Measurements from ENCODE around the gene MYOM3.

Gene MYOM3

DNA sequence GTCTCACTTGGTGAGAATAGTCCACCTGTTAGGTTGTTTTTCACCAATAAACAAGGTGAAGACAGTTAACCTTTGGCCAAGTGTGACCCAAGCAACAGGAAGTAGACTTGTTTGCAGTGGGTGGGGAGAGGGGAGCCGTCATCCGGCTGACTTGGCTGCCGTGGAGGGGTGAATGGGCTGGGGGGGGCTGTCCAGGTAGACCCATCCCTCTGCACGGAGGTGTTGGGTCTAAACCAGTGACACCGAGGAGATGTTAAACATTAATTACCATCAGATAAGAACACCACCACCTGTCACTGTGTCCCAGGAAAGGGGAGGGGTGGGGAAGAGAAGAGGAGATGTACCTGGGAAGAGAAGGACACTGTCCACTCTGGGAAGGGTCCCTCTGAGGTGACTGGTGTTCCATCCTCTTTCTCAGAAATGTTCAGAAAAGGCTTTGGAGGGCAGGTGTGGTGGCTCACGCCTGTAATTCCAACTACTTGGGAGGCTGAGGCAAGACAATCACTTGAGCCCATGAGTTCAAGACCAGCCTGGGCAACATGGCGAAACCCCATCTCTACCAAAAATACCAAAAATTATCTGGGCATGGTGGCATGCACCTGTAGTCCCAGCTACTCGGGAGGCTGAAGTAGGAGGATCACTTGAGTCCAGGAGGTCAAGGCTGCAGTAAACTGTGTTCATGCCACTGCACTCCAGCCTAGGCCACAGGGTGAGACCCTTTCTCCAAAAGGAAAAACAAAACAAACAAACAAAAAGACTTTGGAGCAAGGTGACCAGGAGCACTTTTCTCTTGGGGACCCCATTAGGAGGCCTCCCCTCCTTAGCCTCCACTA is 6.7 kb upstream of the MYOM3 start:
- H3K4me2 ChIP-seq (ENCODE audit: low read length, poor library complexity, severe bottlenecking): no peak overlapping the region
- H3K9me3 ChIP-seq (ENCODE audit: control insufficient read depth, low read length): no peaks in the 10 kb centered on the region
- no peak overlapping the region for H4K8ac ChIP-seq (ENCODE audit: low read length)
- H3K23ac ChIP-seq (ENCODE audit: low read length in 2 of 2): no peak overlapping the region
- no peak overlapping the region for H3K14ac ChIP-seq (ENCODE audit: low read length in 2 of 2)
- 96% methylated on average over 7 of the region's 8 CpGs for WGBS
- H3K79me1 ChIP-seq (replicated peaks; ENCODE audit: low read length, poor library complexity, severe bottlenecking): no peaks in the 10 kb centered on the region
- H3K36me3 ChIP-seq (ENCODE audit: control insufficient read depth in 1 of 2, insufficient read depth in 2 of 2, low read depth in 1 of 2, low read length in 2 of 2): no peaks in the 10 kb centered on the region
- no peak overlapping the region for H4K91ac ChIP-seq (ENCODE audit: low read length)
- H3K18ac ChIP-seq (ENCODE audit: low read depth in 1 of 2, low read length in 2 of 2): no peak overlapping the region
- H2BK15ac ChIP-seq (ENCODE audit: low read depth, poor library complexity, severe bottlenecking): no peak overlapping the region
- H3K4ac ChIP-seq (ENCODE audit: low read depth in 1 of 2, low read length in 2 of 2): no peak overlapping the region
- H2BK12ac ChIP-seq (ENCODE audit: low read length in 2 of 2): no peak overlapping the region
- H3K4me1 ChIP-seq (ENCODE audit: control insufficient read depth, insufficient read depth, low read depth, low read length): peaks cover 14% of the 10 kb centered on the region
- no peak overlapping the region for H2AK5ac ChIP-seq (ENCODE audit: low read length, severe bottlenecking)
- no peak for DNase-seq
- H3K9ac ChIP-seq (ENCODE audit: low read length): no peak overlapping the region
- peaks cover 26 to 49% of the 10 kb centered on the region in 2 experiments for H3K27me3 ChIP-seq (ENCODE audit: control insufficient read depth in 1 of 2, insufficient read depth in 1 of 2, low read length in 2 of 2)
- H3K4me3 ChIP-seq (ENCODE audit: insufficient read depth in 1 of 2, low read depth in 1 of 2, low read length in 2 of 2): no peak overlapping the region
- no peak overlapping the region for H2AFZ ChIP-seq (ENCODE audit: low read depth, low read length)
- no peak overlapping the region for H3K27ac ChIP-seq (ENCODE audit: low read length, poor library complexity, severe bottlenecking)
- H2BK5ac ChIP-seq (ENCODE audit: low read depth, low read length, poor library complexity, severe bottlenecking): no peak overlapping the region
- no peak overlapping the region for H2BK120ac ChIP-seq (ENCODE audit: low read depth, low read length)

GRCh38 chr1:24117722-24118409 is 5.9 kb upstream of the MYOM3 start:
- Histone ChIP-seq H2BK5ac (ENCODE audit: low read depth, low read length, poor library complexity, severe bottlenecking) (no peak overlapping the region), H2BK15ac (ENCODE audit: low read depth, poor library complexity, severe bottlenecking) (no peak overlapping the region), H3K4me3 (ENCODE audit: insufficient read depth in 1 of 2, low read depth in 1 of 2, low read length in 2 of 2) (no peak overlapping the region), H3K23ac (ENCODE audit: low read length in 2 of 2) (no peak overlapping the region), H2AFZ (ENCODE audit: low read depth, low read length) (no peak overlapping the region), H3K27ac (ENCODE audit: low read length, poor library complexity, severe bottlenecking) (no peak overlapping the region), H3K79me1 (replicated peaks; ENCODE audit: low read length, poor library complexity, severe bottlenecking) (no peaks in the 10 kb centered on the region), H3K9me3 (ENCODE audit: control insufficient read depth, low read length) (no peaks in the 10 kb centered on the region), H2BK12ac (ENCODE audit: low read length in 2 of 2) (no peak overlapping the region), H2BK120ac (ENCODE audit: low read depth, low read length) (no peak overlapping the region), H4K91ac (ENCODE audit: low read length) (no peak overlapping the region), H3K18ac (ENCODE audit: low read depth in 1 of 2, low read length in 2 of 2) (no peak overlapping the region), H3K27me3 (ENCODE audit: control insufficient read depth in 1 of 2, insufficient read depth in 1 of 2, low read length in 2 of 2) (peaks cover 30 to 51% of the 10 kb centered on the region in 2 experiments), H3K9ac (ENCODE audit: low read length) (no peak overlapping the region), H2AK5ac (ENCODE audit: low read length, severe bottlenecking) (no peak overlapping the region), H3K4ac (ENCODE audit: low read depth in 1 of 2, low read length in 2 of 2) (no peak overlapping the region), H3K4me1 (ENCODE audit: control insufficient read depth, insufficient read depth, low read depth, low read length) (peaks cover 14% of the 10 kb centered on the region), H3K4me2 (ENCODE audit: low read length, poor library complexity, severe bottlenecking) (no peak overlapping the region), H4K8ac (ENCODE audit: low read length) (no peak overlapping the region), H3K36me3 (ENCODE audit: control insufficient read depth in 1 of 2, insufficient read depth in 2 of 2, low read depth in 1 of 2, low read length in 2 of 2) (no peaks in the 10 kb centered on the region), H3K14ac (ENCODE audit: low read length in 2 of 2) (no peak overlapping the region)
- DNase-seq: no peak
- WGBS: 87% methylated on average over 13 of the region's 14 CpGs

DNA sequence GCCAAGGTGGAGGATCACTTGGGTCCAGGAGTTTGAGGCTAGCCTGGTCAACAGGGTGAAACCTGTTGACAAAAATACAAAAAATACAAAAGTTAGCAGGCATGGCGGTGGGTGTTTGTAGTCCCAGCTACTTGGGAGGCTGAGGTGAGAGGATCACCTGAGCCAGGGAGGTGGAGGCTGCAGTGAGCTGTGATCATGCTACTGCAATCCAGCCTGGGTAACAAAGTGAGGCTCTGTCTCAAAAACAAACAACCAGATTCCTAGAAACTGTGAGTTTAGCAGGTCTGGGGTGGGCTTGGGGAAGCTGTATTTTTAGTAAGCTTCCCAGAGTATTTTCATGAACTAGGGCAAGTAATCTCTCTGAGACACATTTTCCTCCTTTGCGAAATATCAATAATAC is 5.2 kb upstream of the MYOM3 start:
- Histone ChIP-seq H3K27ac (ENCODE audit: low read length, poor library complexity, severe bottlenecking) (no peak overlapping the region), H3K4me3 (ENCODE audit: insufficient read depth in 1 of 2, low read depth in 1 of 2, low read length in 2 of 2) (no peak overlapping the region), H2BK12ac (ENCODE audit: low read length in 2 of 2) (no peak overlapping the region), H2AFZ (ENCODE audit: low read depth, low read length) (no peak overlapping the region), H3K23ac (ENCODE audit: low read length in 2 of 2) (no peak overlapping the region), H2BK5ac (ENCODE audit: low read depth, low read length, poor library complexity, severe bottlenecking) (no peak overlapping the region), H3K14ac (ENCODE audit: low read length in 2 of 2) (no peak overlapping the region), H3K4me1 (ENCODE audit: control insufficient read depth, insufficient read depth, low read depth, low read length) (peaks cover 18% of the 10 kb centered on the region), H4K91ac (ENCODE audit: low read length) (no peak overlapping the region), H3K4me2 (ENCODE audit: low read length, poor library complexity, severe bottlenecking) (no peak overlapping the region), H3K4ac (ENCODE audit: low read depth in 1 of 2, low read length in 2 of 2) (no peak overlapping the region), H2BK120ac (ENCODE audit: low read depth, low read length) (no peak overlapping the region), H3K9ac (ENCODE audit: low read length) (no peak overlapping the region), H3K27me3 (ENCODE audit: control insufficient read depth in 1 of 2, insufficient read depth in 1 of 2, low read length in 2 of 2) (peaks cover 32 to 51% of the 10 kb centered on the region in 2 experiments), H4K8ac (ENCODE audit: low read length) (no peak overlapping the region), H2BK15ac (ENCODE audit: low read depth, poor library complexity, severe bottlenecking) (no peak overlapping the region), H3K79me1 (replicated peaks; ENCODE audit: low read length, poor library complexity, severe bottlenecking) (no peaks in the 10 kb centered on the region), H2AK5ac (ENCODE audit: low read length, severe bottlenecking) (no peak overlapping the region), H3K36me3 (ENCODE audit: control insufficient read depth in 1 of 2, insufficient read depth in 2 of 2, low read depth in 1 of 2, low read length in 2 of 2) (no peaks in the 10 kb centered on the region), H3K18ac (ENCODE audit: low read depth in 1 of 2, low read length in 2 of 2) (no peak overlapping the region), H3K9me3 (ENCODE audit: control insufficient read depth, low read length) (no peaks in the 10 kb centered on the region)
- 92% methylated on average over 2 of the region's 2 CpGs for WGBS
- no peak for DNase-seq

- Histone ChIP-seq H2BK15ac (ENCODE audit: low read depth, poor library complexity, severe bottlenecking) (no peak overlapping the region), H3K23ac (ENCODE audit: low read length in 2 of 2) (no peak overlapping the region), H3K9ac (ENCODE audit: low read length) (no peak overlapping the region), H2AK5ac (ENCODE audit: low read length, severe bottlenecking) (no peak overlapping the region), H2AFZ (ENCODE audit: low read depth, low read length) (no peak overlapping the region), H3K4me3 (ENCODE audit: insufficient read depth in 1 of 2, low read depth in 1 of 2, low read length in 2 of 2) (no peak overlapping the region), H2BK5ac (ENCODE audit: low read depth, low read length, poor library complexity, severe bottlenecking) (no peak overlapping the region), H4K8ac (ENCODE audit: low read length) (no peak overlapping the region), H3K4me2 (ENCODE audit: low read length, poor library complexity, severe bottlenecking) (no peak overlapping the region), H3K79me1 (replicated peaks; ENCODE audit: low read length, poor library complexity, severe bottlenecking) (no peaks in the 10 kb centered on the region), H4K91ac (ENCODE audit: low read length) (no peak overlapping the region), H3K27ac (ENCODE audit: low read length, poor library complexity, severe bottlenecking) (no peak overlapping the region), H2BK120ac (ENCODE audit: low read depth, low read length) (no peak overlapping the region), H3K18ac (ENCODE audit: low read depth in 1 of 2, low read length in 2 of 2) (no peak overlapping the region), H3K36me3 (ENCODE audit: control insufficient read depth in 1 of 2, insufficient read depth in 2 of 2, low read depth in 1 of 2, low read length in 2 of 2) (no peaks in the 10 kb centered on the region), H3K9me3 (ENCODE audit: control insufficient read depth, low read length) (no peaks in the 10 kb centered on the region), H2BK12ac (ENCODE audit: low read length in 2 of 2) (no peak overlapping the region), H3K27me3 (ENCODE audit: control insufficient read depth in 1 of 2, insufficient read depth in 1 of 2, low read length in 2 of 2) (peaks cover 32 to 37% of the 10 kb centered on the region in 2 experiments), H3K14ac (ENCODE audit: low read length in 2 of 2) (no peak overlapping the region), H3K4me1 (ENCODE audit: control insufficient read depth, insufficient read depth, low read depth, low read length) (peaks cover 7% of the 10 kb centered on the region), H3K4ac (ENCODE audit: low read depth in 1 of 2, low read length in 2 of 2) (no peak overlapping the region)
- WGBS: 95% methylated on average over 6 of the region's 6 CpGs
- no peak for DNase-seq
These were observed 2.8 kb upstream of the MYOM3 start for GRCh38 chr1:24114753-24115152.
